GM23248 (cell line): ENCODE measurements around the gene GAB2. TPM values are rescaled to one million over a fixed set of nuclear protein-coding genes. Genes with fewer than 3 reads are reported as not detected.

Experiments
- DNase-seq: peaks from one replicate; pipeline ENCODE4 v3.0.0-alpha.2; 2015
- H2AFZ ChIP-seq: fragments of 200-600 bp; sonication (generic); 2 replicates; pipeline ENCODE4 v1.6.1; 2016; ENCODE audit warnings: antibody characterized with exemption
- H3F3A ChIP-seq: fragments of 200-600 bp; sonication (generic); 2 replicates; pipeline ENCODE4 v1.6.1; 2016; ENCODE audit warnings: mild to moderate bottlenecking, antibody characterized with exemption, mixed run types; ENCODE audit not compliant: insufficient read depth
- H3K27ac ChIP-seq: fragments of 200-600 bp; sonication (generic); 2 replicates; pipeline ENCODE4 v1.5.1; 2016; ENCODE audit warnings: mild to moderate bottlenecking
- H3K27me3 ChIP-seq: fragments of 200-600 bp; sonication (generic); replicated peaks from 2 replicates; pipeline ENCODE4 v1.6.1; 2016; ENCODE audit warnings: mild to moderate bottlenecking; ENCODE audit not compliant: insufficient read depth
- H3K36me3 ChIP-seq: fragments of 200-600 bp; sonication (generic); 2 replicates; pipeline ENCODE4 v1.6.1; 2016; ENCODE audit warnings: low read depth, mild to moderate bottlenecking
- H3K4me1 ChIP-seq: fragments of 200-600 bp; sonication (generic); 2 replicates; pipeline ENCODE4 v1.6.1; 2016; ENCODE audit warnings: mild to moderate bottlenecking; ENCODE audit not compliant: insufficient read depth
- H3K4me2 ChIP-seq: fragments of 200-600 bp; sonication (generic); one replicate; pipeline ENCODE4 v1.6.1; 2016; ENCODE audit warnings: mild to moderate bottlenecking; ENCODE audit not compliant: unreplicated experiment
- H3K4me3 ChIP-seq: fragments of 200-600 bp; sonication (generic); 2 replicates; pipeline ENCODE4 v1.5.1; 2016; ENCODE audit warnings: mild to moderate bottlenecking
- H3K79me2 ChIP-seq: fragments of 200-600 bp; sonication (generic); 2 replicates; pipeline ENCODE4 v1.6.1; 2016; ENCODE audit warnings: mild to moderate bottlenecking; ENCODE audit not compliant: insufficient read depth
- H3K9ac ChIP-seq: fragments of 200-600 bp; sonication (generic); 2 replicates; pipeline ENCODE4 v1.6.1; 2016; ENCODE audit warnings: mild to moderate bottlenecking
- H3K9me2 ChIP-seq: fragments of 200-600 bp; sonication (generic); 2 replicates; pipeline ENCODE4 v1.6.1; 2016; ENCODE audit warnings: mixed run types, mild to moderate bottlenecking, moderate library complexity; ENCODE audit not compliant: insufficient read depth
- H3K9me3 ChIP-seq: fragments of 200-600 bp; sonication (generic); one replicate; pipeline ENCODE4 v1.6.1; 2017; ENCODE audit warnings: low read depth
- H4K20me1 ChIP-seq: fragments of 200-600 bp; sonication (generic); 2 replicates; pipeline ENCODE4 v1.6.0; 2016; ENCODE audit not compliant: insufficient read depth
- EZH2 ChIP-seq: fragments of 200-600 bp; sonication (generic); IDR thresholded peaks from 2 replicates; pipeline ENCODE4 v1.6.1; 2018; ENCODE audit warnings: antibody characterized with exemption, mild to moderate bottlenecking; ENCODE audit not compliant: insufficient read depth, poor library complexity, severe bottlenecking
- EZH2phosphoT487 ChIP-seq: fragments of 200-600 bp; sonication (generic); IDR thresholded peaks from 2 replicates; pipeline ENCODE4 v1.6.1; 2018; ENCODE audit warnings: antibody characterized with exemption, moderate library complexity, mild to moderate bottlenecking, low read depth; ENCODE audit not compliant: insufficient read depth
- WGBS, 2 experiments: methylation state at CpG; one replicate each; pipeline ENCODE4 v1.1.6; 2015 to 2017; ENCODE audit warnings: low lambda C conversion rate in 2 of 2, low coverage in 1 of 2; ENCODE audit errors: missing lambda C conversion rate in 2 of 2; 5-methylcytosine and 5-hydroxymethylcytosine counted together
- in situ Hi-C: fragments of 300-500 bp; cut with MboI; formaldehyde crosslinking; loops from 2 replicates; pipeline ENCODE4 v1.15.0; 2020
- polyA plus RNA-seq: library from polyadenylated mRNA; unstranded; fragments of >200 nt; fragmentation: Nextera tagmentation; extraction: Ambion mirVana; gene quantifications from 2 replicates; pipeline ENCODE4 v1.2.1, GENCODE V29; 2016
- total RNA-seq: library from RNA; depleted of rRNA; stranded (reverse); fragments of >200 nt; shearing (Covaris generic); gene quantifications from 2 replicates; pipeline ENCODE4 v1.2.3, GENCODE V29; 2014

GAB2 gene
- total and polyA plus RNA-seq, 2 experiments from 2014 or later: 1.8 to 12.2 TPM

- no peak overlapping the region for H3K4me2 ChIP-seq
- peaks cover 12% of the 10 kb centered on the region for H3K4me1 ChIP-seq
- DNase-seq: peak; percentile 48
- H3K4me3 ChIP-seq: no peak overlapping the region
- H3K27me3 ChIP-seq: no peaks in the 10 kb centered on the region
- TF ChIP-seq EZH2 (no peak), EZH2phosphoT487 (no peak)
- H4K20me1 ChIP-seq: no peaks in the 10 kb centered on the region
- H3K9ac ChIP-seq: no peak overlapping the region
- no peaks in the 10 kb centered on the region for H3K9me3 ChIP-seq
- no peaks in the 10 kb centered on the region for H3K79me2 ChIP-seq
- H3K36me3 ChIP-seq: no peaks in the 10 kb centered on the region
- H3K9me2 ChIP-seq: no peaks in the 10 kb centered on the region
- 83 to 91% methylated on average over 1 of the region's 1 CpG for WGBS, 2 experiments
- in situ Hi-C loops: no loop called here
- peaks cover 14% of the 10 kb centered on the region; the same call in 1 of the 2 replicates for H3F3A ChIP-seq
- no peak overlapping the region for H3K27ac ChIP-seq
- no peak overlapping the region for H2AFZ ChIP-seq
Measured at GRCh38 chr11:78460471-78460870, 42.9 kb upstream of the GAB2 start.

GRCh38 chr11:78459738-78460137, 42.1 kb upstream of the GAB2 start:
- Histone ChIP-seq H4K20me1 (no peaks in the 10 kb centered on the region), H3K4me1 (peaks cover 12% of the 10 kb centered on the region), H3K27ac (no peak overlapping the region), H3K27me3 (no peaks in the 10 kb centered on the region), H3K9me2 (no peaks in the 10 kb centered on the region), H3K4me3 (no peak overlapping the region), H3F3A (peaks cover 14% of the 10 kb centered on the region; the same call in 1 of the 2 replicates), H3K79me2 (no peaks in the 10 kb centered on the region), H3K36me3 (no peaks in the 10 kb centered on the region), H3K4me2 (no peak overlapping the region), H3K9me3 (no peaks in the 10 kb centered on the region), H2AFZ (no peak overlapping the region), H3K9ac (no peak overlapping the region)
- WGBS, 2 experiments: 88 to 94% methylated on average over 4 of the region's 4 CpGs
- no peak for DNase-seq
- in situ Hi-C loops: no loop called here
- TF ChIP-seq EZH2: no peak
- no peak for TF ChIP-seq EZH2phosphoT487

GRCh38 chr11:78457448-78457847, 39.8 kb upstream of the GAB2 start:
- 96% methylated on average over 2 of the region's 2 CpGs for WGBS, 2 experiments
- no peak for DNase-seq
- no peaks in the 10 kb centered on the region for H4K20me1 ChIP-seq
- H3K9ac ChIP-seq: no peak overlapping the region
- peaks cover 14% of the 10 kb centered on the region; the same call in 1 of the 2 replicates for H3F3A ChIP-seq
- no peak overlapping the region for H3K4me2 ChIP-seq
- peaks cover 12% of the 10 kb centered on the region for H3K4me1 ChIP-seq
- no peak overlapping the region for H2AFZ ChIP-seq
- H3K27me3 ChIP-seq: no peaks in the 10 kb centered on the region
- H3K36me3 ChIP-seq: no peaks in the 10 kb centered on the region
- no peak overlapping the region for H3K4me3 ChIP-seq
- no peak for TF ChIP-seq EZH2phosphoT487
- no peak for TF ChIP-seq EZH2
- H3K27ac ChIP-seq: no peak overlapping the region
- no peaks in the 10 kb centered on the region for H3K9me2 ChIP-seq
- no peaks in the 10 kb centered on the region for H3K9me3 ChIP-seq
- no peaks in the 10 kb centered on the region for H3K79me2 ChIP-seq
- in situ Hi-C loops: no loop called here

GRCh38 chr11:78453140-78453935, 35.7 kb upstream of the GAB2 start:
- TF ChIP-seq EZH2phosphoT487 (no peak), EZH2 (no peak)
- no peak overlapping the region for H2AFZ ChIP-seq
- H3K36me3 ChIP-seq: no peaks in the 10 kb centered on the region
- no peaks in the 10 kb centered on the region for H4K20me1 ChIP-seq
- 71 to 78% methylated on average over 2 of the region's 2 CpGs for WGBS, 2 experiments
- no peak overlapping the region for H3K9ac ChIP-seq
- no peak overlapping the region for H3K4me3 ChIP-seq
- in situ Hi-C loops: no loop called here
- H3K9me3 ChIP-seq: no peaks in the 10 kb centered on the region
- no peaks in the 10 kb centered on the region for H3K79me2 ChIP-seq
- H3F3A ChIP-seq: no peaks in the 10 kb centered on the region
- H3K27ac ChIP-seq: no peak overlapping the region
- H3K9me2 ChIP-seq: no peaks in the 10 kb centered on the region
- H3K4me1 ChIP-seq: no peaks in the 10 kb centered on the region
- no peaks in the 10 kb centered on the region for H3K27me3 ChIP-seq
- no peak overlapping the region for H3K4me2 ChIP-seq
- DNase-seq: no peak
